Measurements from ENCODE around the gene SLC10A6. TPM values are rescaled to one million over a fixed set of nuclear protein-coding genes. Genes with fewer than 3 reads are reported as not detected.

SLC10A6 gene
- total and polyA plus RNA-seq, 2 of the 13 experiments (the other 11 are each of a cell fraction or from before 2014, with no cell fraction given) = not detected

DNA sequence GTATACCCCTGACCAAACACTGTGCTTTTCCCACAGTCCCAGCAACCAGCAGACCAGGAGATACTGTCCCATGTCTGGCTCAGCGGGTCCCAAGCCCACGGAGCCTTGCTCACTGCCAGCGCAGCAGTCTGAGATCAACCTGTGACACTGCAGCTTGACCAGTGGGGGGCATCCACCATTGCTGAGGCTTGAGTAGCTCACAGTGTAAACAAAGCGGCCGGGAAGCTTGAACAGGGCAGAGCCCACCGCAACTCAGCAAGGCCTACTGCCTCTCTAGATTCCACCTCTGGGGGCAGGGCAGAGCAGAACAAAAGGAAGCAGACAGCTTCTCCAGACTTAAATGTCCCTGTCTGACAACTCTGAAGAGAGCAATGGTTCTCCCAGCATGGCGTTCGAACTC lies 58.1 kb downstream of the SLC10A6 start (continued):
- TF ChIP-seq KDM2A (CRISPR knock-in tag; IDR thresholded peaks at IDR 0.05; ENCODE audit: borderline replicate concordance, low read depth) (0 out of 2 replicates have a peak, but pooled peaks have one; percentile 28), CBX2 (IDR thresholded peaks at IDR 0.05; ENCODE audit: low read depth, low read length) (no peak), CBX2 (CRISPR knock-in tag; IDR thresholded peaks at IDR 0.05; ENCODE audit: low read depth) (no peak), ZNF749 (CRISPR knock-in tag; IDR thresholded peaks at IDR 0.05; ENCODE audit: borderline replicate concordance) (no peak), SATB2 (CRISPR knock-in tag; IDR thresholded peaks at IDR 0.05) (no peak), KDM3A (CRISPR knock-in tag; IDR thresholded peaks at IDR 0.05; ENCODE audit: low read depth) (no peak), HNF4A (CRISPR knock-in tag; IDR thresholded peaks at IDR 0.05) (0 out of 2 replicates have a peak, but pooled peaks have one; percentile 7), MAFG (CRISPR knock-in tag; IDR thresholded peaks at IDR 0.05) (no peak), ZNF431 (CRISPR knock-in tag; IDR thresholded peaks at IDR 0.05; ENCODE audit: borderline replicate concordance, low read depth) (no peak), ZNF510 (CRISPR knock-in tag; IDR thresholded peaks at IDR 0.05; ENCODE audit: low read depth) (no peak), ZNF232 (CRISPR knock-in tag; IDR thresholded peaks at IDR 0.05; ENCODE audit: borderline replicate concordance) (0 out of 2 replicates have a peak, but pooled peaks have one; percentile 33), HDAC6 (IDR thresholded peaks at IDR 0.05; ENCODE audit: low read depth, low read length) (no peak), CAMTA2 (CRISPR knock-in tag; IDR thresholded peaks at IDR 0.05; ENCODE audit: borderline replicate concordance) (no peak)
- TF ChIP-seq, protein P1, sequence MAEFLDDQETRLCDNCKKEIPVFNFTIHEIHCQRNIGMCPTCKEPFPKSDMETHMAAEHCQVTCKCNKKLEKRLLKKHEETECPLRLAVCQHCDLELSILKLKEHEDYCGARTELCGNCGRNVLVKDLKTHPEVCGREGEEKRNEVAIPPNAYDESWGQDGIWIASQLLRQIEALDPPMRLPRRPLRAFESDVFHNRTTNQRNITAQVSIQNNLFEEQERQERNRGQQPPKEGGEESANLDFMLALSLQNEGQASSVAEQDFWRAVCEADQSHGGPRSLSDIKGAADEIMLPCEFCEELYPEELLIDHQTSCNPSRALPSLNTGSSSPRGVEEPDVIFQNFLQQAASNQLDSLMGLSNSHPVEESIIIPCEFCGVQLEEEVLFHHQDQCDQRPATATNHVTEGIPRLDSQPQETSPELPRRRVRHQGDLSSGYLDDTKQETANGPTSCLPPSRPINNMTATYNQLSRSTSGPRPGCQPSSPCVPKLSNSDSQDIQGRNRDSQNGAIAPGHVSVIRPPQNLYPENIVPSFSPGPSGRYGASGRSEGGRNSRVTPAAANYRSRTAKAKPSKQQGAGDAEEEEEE (CRISPR knock-in tag; IDR thresholded peaks at IDR 0.05; ENCODE audit: borderline replicate concordance) = no peak
- TF ChIP-seq, protein P2, sequence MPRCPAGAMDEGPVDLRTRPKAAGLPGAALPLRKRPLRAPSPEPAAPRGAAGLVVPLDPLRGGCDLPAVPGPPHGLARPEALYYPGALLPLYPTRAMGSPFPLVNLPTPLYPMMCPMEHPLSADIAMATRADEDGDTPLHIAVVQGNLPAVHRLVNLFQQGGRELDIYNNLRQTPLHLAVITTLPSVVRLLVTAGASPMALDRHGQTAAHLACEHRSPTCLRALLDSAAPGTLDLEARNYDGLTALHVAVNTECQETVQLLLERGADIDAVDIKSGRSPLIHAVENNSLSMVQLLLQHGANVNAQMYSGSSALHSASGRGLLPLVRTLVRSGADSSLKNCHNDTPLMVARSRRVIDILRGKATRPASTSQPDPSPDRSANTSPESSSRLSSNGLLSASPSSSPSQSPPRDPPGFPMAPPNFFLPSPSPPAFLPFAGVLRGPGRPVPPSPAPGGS (CRISPR knock-in tag; IDR thresholded peaks at IDR 0.05) = no peak
- TF ChIP-seq, protein P3, sequence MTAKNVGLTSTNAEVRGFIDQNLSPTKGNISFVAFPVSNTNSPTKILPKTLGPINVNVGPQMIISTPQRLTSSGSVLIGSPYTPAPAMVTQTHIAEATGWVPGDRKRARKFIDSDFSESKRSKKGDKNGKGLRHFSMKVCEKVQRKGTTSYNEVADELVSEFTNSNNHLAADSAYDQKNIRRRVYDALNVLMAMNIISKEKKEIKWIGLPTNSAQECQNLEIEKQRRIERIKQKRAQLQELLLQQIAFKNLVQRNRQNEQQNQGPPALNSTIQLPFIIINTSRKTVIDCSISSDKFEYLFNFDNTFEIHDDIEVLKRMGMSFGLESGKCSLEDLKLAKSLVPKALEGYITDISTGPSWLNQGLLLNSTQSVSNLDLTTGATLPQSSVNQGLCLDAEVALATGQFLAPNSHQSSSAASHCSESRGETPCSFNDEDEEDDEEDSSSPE (CRISPR knock-in tag; IDR thresholded peaks at IDR 0.05) = no peak
- TF ChIP-seq, protein P4, sequence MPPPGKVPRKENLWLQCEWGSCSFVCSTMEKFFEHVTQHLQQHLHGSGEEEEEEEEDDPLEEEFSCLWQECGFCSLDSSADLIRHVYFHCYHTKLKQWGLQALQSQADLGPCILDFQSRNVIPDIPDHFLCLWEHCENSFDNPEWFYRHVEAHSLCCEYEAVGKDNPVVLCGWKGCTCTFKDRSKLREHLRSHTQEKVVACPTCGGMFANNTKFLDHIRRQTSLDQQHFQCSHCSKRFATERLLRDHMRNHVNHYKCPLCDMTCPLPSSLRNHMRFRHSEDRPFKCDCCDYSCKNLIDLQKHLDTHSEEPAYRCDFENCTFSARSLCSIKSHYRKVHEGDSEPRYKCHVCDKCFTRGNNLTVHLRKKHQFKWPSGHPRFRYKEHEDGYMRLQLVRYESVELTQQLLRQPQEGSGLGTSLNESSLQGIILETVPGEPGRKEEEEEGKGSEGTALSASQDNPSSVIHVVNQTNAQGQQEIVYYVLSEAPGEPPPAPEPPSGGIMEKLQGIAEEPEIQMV (CRISPR knock-in tag; IDR thresholded peaks at IDR 0.05; ENCODE audit: low read depth) = 0 out of 2 replicates have a peak, but pooled peaks have one; percentile 26
- TF ChIP-seq, protein P5, sequence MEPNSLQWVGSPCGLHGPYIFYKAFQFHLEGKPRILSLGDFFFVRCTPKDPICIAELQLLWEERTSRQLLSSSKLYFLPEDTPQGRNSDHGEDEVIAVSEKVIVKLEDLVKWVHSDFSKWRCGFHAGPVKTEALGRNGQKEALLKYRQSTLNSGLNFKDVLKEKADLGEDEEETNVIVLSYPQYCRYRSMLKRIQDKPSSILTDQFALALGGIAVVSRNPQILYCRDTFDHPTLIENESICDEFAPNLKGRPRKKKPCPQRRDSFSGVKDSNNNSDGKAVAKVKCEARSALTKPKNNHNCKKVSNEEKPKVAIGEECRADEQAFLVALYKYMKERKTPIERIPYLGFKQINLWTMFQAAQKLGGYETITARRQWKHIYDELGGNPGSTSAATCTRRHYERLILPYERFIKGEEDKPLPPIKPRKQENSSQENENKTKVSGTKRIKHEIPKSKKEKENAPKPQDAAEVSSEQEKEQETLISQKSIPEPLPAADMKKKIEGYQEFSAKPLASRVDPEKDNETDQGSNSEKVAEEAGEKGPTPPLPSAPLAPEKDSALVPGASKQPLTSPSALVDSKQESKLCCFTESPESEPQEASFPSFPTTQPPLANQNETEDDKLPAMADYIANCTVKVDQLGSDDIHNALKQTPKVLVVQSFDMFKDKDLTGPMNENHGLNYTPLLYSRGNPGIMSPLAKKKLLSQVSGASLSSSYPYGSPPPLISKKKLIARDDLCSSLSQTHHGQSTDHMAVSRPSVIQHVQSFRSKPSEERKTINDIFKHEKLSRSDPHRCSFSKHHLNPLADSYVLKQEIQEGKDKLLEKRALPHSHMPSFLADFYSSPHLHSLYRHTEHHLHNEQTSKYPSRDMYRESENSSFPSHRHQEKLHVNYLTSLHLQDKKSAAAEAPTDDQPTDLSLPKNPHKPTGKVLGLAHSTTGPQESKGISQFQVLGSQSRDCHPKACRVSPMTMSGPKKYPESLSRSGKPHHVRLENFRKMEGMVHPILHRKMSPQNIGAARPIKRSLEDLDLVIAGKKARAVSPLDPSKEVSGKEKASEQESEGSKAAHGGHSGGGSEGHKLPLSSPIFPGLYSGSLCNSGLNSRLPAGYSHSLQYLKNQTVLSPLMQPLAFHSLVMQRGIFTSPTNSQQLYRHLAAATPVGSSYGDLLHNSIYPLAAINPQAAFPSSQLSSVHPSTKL (CRISPR knock-in tag; IDR thresholded peaks at IDR 0.05) = peak; percentile 45
